ENCODE results near the gene HAPLN2.

Gene HAPLN2

GRCh38 chr1:156663178-156663577, 44.0 kb downstream of the HAPLN2 start:
- no peak for DNase-seq (ENCODE audit: low spot score)

GRCh38 chr1:156664046-156664766, 45.0 kb downstream of the HAPLN2 start:
- DNase-seq (ENCODE audit: low spot score): no peak

- DNase-seq (ENCODE audit: low spot score): no peak
These were observed 45.7 kb downstream of the HAPLN2 start for GRCh38 chr1:156664767-156665411.

GRCh38 chr1:156665539-156665938, 46.3 kb downstream of the HAPLN2 start:
- no peak for DNase-seq (ENCODE audit: low spot score)

GRCh38 chr1:156666862-156667609, 47.8 kb downstream of the HAPLN2 start:
- DNase-seq (ENCODE audit: low spot score): no peak

GRCh38 chr1:156667610-156667967, 48.4 kb downstream of the HAPLN2 start:
- no peak for DNase-seq (ENCODE audit: low spot score)

- no peak for DNase-seq (ENCODE audit: low spot score)
These were observed 48.9 kb downstream of the HAPLN2 start for GRCh38 chr1:156667968-156668709.

GRCh38 chr1:156668801-156669637, 49.8 kb downstream of the HAPLN2 start:
- no peak for DNase-seq (ENCODE audit: low spot score)

- DNase-seq (ENCODE audit: low spot score): no peak
These were observed 50.6 kb downstream of the HAPLN2 start for GRCh38 chr1:156669794-156670193.

GRCh38 chr1:156670359-156670758, 51.1 kb downstream of the HAPLN2 start:
- no peak for DNase-seq (ENCODE audit: low spot score)

GRCh38 chr1:156670791-156671190, 51.6 kb downstream of the HAPLN2 start:
- no peak for DNase-seq (ENCODE audit: low spot score)

GRCh38 chr1:156671804-156672203, 52.6 kb downstream of the HAPLN2 start:
- no peak for DNase-seq (ENCODE audit: low spot score)

- no peak for DNase-seq (ENCODE audit: low spot score)
These were observed 54.3 kb downstream of the HAPLN2 start for GRCh38 chr1:156673387-156674121.
